Measurements from ENCODE around the gene HAP1.
"Not testable (repeated sequence)": the region's sequence is repeated elsewhere in the genome, so short reads cannot be mapped to it uniquely, and the experiment has no call there.

The HAP1 gene

DNA sequence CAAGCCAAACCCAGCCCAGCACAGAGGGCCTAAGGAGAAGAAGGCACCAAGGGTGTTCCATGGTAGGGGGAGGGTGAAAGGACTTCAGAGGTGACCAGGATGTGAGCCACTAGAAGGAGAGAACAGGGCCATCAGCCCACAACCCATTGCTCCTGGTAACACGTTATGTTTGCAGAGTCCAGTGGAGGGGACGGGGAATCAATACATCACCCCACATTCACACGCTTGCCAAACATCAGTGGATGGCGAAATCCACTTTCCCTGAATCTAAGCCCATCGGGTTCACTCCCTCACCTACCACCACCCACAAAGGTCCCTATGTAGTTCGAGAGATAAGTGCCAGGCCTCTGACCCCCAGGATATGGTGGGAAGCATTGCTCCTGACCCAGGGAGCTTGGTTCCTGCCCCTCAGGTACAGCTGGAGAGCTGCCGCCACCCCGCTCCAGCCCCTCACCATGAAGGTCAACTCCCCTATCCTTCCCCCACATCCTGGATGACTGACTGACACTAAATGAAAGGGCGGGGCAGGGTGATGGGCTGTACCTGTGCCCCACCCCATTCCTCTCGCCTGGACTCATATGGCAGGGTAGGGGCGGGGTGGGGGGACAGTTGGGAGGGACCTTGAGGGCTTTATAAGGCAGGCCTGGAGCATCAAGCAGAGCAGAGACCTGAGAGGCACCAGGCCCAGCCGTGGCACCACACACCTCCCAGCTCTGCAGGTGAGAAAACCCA is 22.6 kb downstream of the HAP1 start, which contains the start of gene GAST:
GAST (plus strand) TSS at position 663 of the 732 bp plus-strand sequence. CDS start 3,106 bp downstream, outside the sequence.
- Histone ChIP-seq H3K4me1 (peaks cover 18% of the 10 kb centered on the region), H3K9me3 (no peaks in the 10 kb centered on the region), H3K4me2 (peak within 1 kb of the TSS; percentile 55), H3K27ac (no peak within 1 kb of the TSS), H3K36me3 (no peaks in the 10 kb centered on the region), H3K4me3 (no peak within 1 kb of the TSS), H3K27me3 (no peaks in the 10 kb centered on the region), H3K9ac (no peak within 1 kb of the TSS), H4K20me1 (no peaks in the 10 kb centered on the region)
- no peak for TF ChIP-seq Cebpa-rat (IDR thresholded peaks at IDR 0.05)

DNA sequence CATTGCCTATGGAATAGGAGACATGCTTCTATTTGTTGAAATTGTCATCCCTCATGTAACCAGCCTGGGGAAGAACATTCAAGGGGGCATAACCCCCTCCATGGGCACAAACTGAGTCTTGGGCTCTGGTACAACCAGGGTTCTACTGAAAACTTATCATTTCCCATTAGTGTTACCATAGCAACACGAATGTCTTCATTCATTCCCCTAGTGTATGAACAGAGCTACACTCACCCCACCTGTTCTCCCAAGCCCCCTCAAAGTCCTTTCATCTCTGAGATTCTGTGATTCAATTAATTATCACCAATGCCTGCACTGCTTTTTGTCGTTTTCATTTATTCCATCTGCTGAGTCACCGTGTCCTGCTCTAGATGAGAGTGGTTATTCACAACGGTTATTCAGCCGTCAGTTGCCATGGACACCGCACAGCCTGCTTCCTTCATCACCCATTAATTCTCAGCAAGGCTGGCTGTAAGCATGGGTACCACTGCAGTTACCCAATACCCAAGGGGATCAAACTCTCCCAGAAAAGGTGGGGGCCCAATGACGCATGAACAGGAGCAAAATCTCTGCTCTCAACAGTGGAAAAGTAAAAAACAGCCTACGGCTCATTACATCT is 23.9 kb downstream of the HAP1 start:
- no peaks in the 10 kb centered on the region for H3K9me3 ChIP-seq
- no peak overlapping the region for H3K27ac ChIP-seq
- peak overlapping the region; percentile 55 for H3K4me2 ChIP-seq
- peaks cover 18% of the 10 kb centered on the region for H3K4me1 ChIP-seq
- no peak overlapping the region for H3K9ac ChIP-seq
- peak; percentile 87; the same call in 1 of the 2 replicates for TF ChIP-seq Cebpa-rat (IDR thresholded peaks at IDR 0.05)
- H3K27me3 ChIP-seq: no peaks in the 10 kb centered on the region
- H4K20me1 ChIP-seq: no peaks in the 10 kb centered on the region
- H3K36me3 ChIP-seq: no peaks in the 10 kb centered on the region
- H3K4me3 ChIP-seq: no peak overlapping the region

DNA sequence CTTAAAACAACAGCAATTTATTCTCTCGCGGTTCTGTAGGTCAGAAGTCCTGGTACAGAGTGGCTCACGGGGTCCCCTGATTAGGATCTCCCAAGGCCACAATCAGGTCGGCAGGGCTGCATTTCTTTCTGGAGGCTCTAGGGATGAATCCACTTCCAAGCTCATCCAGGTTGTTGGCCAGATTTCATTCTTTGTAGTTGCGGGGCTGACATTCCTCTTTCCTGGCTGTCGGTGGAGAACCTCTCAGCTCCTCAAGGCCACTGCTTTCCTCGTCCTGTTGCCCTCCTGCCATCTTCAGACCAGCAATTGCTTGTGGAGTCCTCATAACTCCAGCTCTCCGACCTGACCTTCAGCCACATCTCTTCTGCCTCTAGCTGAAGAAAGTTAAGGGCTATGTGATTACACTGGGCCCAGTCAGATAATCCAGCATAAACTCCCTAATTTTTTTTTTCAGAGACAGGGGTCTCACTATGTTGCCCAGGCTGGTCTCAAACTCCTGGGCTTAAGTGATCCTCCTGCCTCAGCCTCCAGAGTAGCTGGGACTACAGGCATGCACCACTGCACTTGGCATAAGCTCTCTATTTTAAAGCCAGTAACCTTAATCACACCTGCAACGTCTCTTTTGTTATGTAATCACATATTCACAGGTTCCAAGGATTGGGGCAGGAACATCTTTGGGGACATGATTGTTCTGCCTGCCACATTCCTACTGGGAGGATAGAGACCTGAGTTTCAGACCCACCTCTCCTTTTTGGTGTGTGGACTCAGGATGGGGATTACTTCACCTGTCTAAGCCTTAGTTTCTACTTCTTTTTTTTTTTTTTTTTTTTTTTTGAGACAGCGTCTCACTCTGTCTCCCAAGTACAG is 26.4 kb downstream of the HAP1 start:
- no peaks in the 10 kb centered on the region for H3K9me3 ChIP-seq
- H3K27ac ChIP-seq: no peak overlapping the region
- no peak overlapping the region for H3K4me3 ChIP-seq
- H3K4me1 ChIP-seq: peaks cover 25% of the 10 kb centered on the region
- no peak overlapping the region for H3K9ac ChIP-seq
- TF ChIP-seq Cebpa-rat (IDR thresholded peaks at IDR 0.05): no peak
- H3K4me2 ChIP-seq: no peak overlapping the region
- no peaks in the 10 kb centered on the region for H3K36me3 ChIP-seq
- no peaks in the 10 kb centered on the region for H4K20me1 ChIP-seq
- H3K27me3 ChIP-seq: no peaks in the 10 kb centered on the region

DNA sequence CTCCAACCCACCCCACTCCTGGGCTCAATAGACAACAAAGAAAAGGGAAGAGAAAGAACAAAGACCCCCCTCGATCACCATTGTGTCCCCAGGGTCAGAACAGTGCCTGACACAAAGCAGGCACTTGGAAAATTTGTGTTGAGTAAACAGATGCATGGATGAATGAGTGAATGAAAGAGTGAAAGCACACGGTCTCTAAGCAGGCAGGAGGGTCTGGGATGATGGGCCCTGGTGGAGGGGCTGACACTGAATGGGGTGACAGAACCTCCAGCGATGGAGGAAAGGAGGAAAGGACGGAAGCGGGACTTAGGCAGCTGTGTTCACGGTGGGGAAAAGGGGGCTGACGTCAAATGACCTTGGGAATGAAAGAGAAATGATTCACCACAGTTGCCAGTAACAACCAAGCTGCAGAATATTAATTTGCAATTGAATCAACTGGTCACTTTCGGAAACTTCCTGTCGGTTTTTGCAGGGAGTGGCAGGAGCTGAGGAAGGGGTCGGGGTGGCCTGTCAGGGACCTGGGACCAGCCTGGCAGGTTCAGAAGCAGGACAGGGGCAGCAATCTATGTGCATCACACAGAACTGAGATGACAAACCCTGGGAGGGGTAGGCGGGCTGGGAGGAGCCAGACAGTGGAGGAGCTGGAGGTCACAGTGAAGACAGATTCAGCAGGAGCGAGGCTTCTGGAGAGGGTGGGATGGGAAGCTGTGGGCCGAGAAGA is 29.0 kb downstream of the HAP1 start:
- Histone ChIP-seq H3K9ac (no peak overlapping the region), H3K9me3 (no peaks in the 10 kb centered on the region), H3K4me1 (peaks cover 13% of the 10 kb centered on the region), H3K4me2 (no peak overlapping the region), H3K4me3 (no peak overlapping the region), H4K20me1 (no peaks in the 10 kb centered on the region), H3K27ac (no peak overlapping the region), H3K27me3 (no peaks in the 10 kb centered on the region), H3K36me3 (no peaks in the 10 kb centered on the region)
- no peak for TF ChIP-seq Cebpa-rat (IDR thresholded peaks at IDR 0.05)

DNA sequence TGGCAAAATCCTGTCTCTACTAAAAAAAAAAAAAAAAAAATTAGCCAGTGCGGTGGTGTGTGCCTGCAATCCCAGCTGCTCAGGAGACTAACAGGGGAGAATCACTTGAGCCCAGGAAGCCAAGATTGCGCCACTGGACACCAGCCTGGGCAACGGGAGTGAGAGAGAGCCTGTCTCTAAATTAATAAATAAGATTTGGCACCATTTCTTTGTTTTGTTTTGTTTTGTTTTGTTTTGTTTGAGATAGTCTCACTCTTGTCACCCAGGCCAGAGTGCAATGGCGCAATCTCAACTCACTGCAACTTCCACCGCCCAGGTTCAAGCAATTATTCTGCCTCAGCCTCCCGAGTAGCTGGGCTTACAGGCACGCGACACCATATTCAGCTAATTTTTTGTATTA is 31.7 kb downstream of the HAP1 start:
- H3K27me3 ChIP-seq: no peaks in the 10 kb centered on the region
- no peak overlapping the region for H3K4me3 ChIP-seq
- H3K27ac ChIP-seq: no peak overlapping the region
- H3K4me2 ChIP-seq: no peak overlapping the region
- H4K20me1 ChIP-seq: no peaks in the 10 kb centered on the region
- no peak overlapping the region for H3K9ac ChIP-seq
- no peaks in the 10 kb centered on the region for H3K36me3 ChIP-seq
- no peak for TF ChIP-seq Cebpa-rat (IDR thresholded peaks at IDR 0.05)
- no peaks in the 10 kb centered on the region for H3K9me3 ChIP-seq
- H3K4me1 ChIP-seq: peaks cover 7% of the 10 kb centered on the region; the same call in 1 of the 2 replicates

DNA sequence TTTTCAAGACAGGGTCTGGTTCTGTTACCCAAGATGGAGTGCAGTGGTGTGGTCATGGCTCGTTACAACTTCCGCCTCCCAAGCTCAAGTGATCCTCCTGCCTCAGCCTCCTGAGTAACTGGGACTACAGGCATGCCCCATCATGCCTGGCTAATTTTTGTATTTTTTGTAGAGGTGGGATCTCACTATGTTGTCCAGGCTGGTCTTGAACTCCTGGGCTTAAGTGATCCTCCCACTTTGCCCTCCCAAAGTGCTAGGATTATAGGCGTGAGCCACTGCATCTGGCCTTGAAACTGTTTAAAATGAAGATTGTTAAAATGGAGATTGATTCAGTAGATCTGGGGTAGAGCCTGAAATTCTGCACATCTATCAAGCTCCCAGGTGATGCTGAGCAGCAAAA is 33.6 kb downstream of the HAP1 start:
- H3K27me3 ChIP-seq, H3K9me3 ChIP-seq, H3K4me2 ChIP-seq, H4K20me1 ChIP-seq, H3K36me3 ChIP-seq, H3K9ac ChIP-seq, H3K27ac ChIP-seq, H3K4me3 ChIP-seq: not testable (repeated sequence)
- peaks cover 23% of the 10 kb centered on the region for H3K4me1 ChIP-seq

DNA sequence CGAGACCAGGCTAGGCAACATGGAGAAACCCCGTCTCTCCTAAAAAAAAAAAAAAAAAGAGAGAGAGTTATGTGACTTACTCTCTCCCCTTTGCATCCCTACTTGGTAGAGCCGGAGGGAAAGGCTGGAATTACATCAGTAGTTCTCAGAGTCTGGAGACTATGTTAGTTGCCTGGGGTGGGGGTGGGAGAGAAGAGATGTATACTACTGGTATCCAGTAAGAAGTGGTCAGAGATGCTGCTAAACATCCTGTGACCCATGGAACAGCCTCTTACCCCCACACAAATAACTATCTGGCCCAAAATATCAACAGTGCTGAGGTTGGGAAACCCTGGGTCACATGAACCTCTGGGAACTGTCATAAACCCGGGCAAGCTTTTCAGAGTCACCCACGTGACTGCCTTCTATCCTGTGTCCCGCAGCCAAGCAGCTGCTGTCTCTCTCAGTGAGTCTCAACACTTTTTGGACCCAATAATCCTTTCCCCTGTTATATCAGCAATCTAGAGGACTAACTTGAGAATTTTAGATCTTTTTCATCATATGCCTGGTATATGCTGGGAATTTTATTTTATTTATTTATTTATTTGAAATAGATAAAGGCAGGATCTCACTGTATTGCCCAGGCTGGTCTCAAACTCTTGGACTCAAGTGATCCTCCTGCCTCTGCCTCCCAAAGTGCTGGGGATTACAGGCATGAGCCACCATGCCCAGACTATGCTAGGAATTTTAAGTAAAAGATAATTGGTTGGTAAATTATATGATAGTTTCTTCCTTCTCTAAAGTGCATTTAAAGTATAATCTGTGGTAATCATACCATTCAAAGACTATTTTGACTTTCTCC is 37.1 kb downstream of the HAP1 start:
- Histone ChIP-seq H3K27me3 (no peaks in the 10 kb centered on the region), H3K27ac (no peak overlapping the region), H3K4me1 (peaks cover 16% of the 10 kb centered on the region), H3K4me2 (peak overlapping the region; percentile 35; the same call in 1 of the 2 replicates), H3K9me3 (no peaks in the 10 kb centered on the region), H3K4me3 (no peak overlapping the region), H3K36me3 (peaks cover 32% of the 10 kb centered on the region), H4K20me1 (peaks cover 17% of the 10 kb centered on the region), H3K9ac (no peak overlapping the region)
- TF ChIP-seq Cebpa-rat (IDR thresholded peaks at IDR 0.05): no peak

DNA sequence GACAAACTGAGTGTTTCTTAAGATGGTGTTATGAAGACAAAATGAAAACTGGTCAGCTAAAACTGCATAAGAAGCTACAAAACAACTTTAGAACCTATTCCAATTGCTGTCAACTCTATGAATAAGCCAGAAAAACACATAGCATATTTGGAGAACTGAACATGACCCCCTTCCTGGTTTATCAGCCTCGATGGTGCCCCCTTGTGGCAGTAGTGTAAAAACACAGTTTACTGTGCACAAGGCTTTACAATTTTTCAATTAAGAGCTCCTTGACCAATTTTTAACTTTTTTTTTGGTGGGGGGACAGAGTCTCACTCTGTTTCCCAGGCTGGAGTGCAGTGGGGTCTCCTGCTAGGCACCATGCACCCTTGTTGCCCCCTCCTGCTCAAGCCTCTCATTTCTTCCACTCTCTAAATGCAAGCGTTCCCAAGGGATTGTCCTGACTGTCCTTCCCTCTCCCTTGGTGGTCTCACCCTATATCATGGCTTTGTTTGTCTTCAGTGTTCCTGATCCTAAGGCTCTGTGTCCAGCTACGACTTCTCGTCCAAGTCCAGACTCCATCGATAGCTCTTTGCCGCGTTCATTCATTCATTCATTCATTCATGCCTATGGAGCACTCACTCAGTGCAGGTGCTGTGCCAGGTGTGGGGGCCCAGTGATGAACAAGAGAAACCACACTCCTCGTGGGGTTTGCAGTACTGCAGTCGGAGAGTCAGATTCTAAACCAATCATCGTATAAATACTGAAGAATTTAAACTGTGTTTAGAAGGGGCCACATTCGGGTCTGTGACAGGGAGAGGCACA is 38.3 kb downstream of the HAP1 start:
- H3K9me3 ChIP-seq: no peaks in the 10 kb centered on the region
- peaks cover 24% of the 10 kb centered on the region for H3K4me1 ChIP-seq
- no peak overlapping the region for H3K9ac ChIP-seq
- H3K36me3 ChIP-seq: peaks cover 44% of the 10 kb centered on the region
- no peak for TF ChIP-seq Cebpa-rat (IDR thresholded peaks at IDR 0.05)
- H3K27me3 ChIP-seq: no peaks in the 10 kb centered on the region
- H3K4me3 ChIP-seq: no peak overlapping the region
- H3K27ac ChIP-seq: no peak overlapping the region
- H3K4me2 ChIP-seq: no peak overlapping the region
- peaks cover 29% of the 10 kb centered on the region for H4K20me1 ChIP-seq
